Middle frontal gyrus (tissue), 1 donor: Measurements from ENCODE around the gene ATXN2L.
"Not testable (repeated sequence)": the region's sequence is repeated elsewhere in the genome, so short reads cannot be mapped to it uniquely, and the experiment has no call there.

Source experiments
- DNase-seq: peaks from one replicate; pipeline ENCODE4 v3.0.0-alpha.2; 2015; ENCODE audit warnings: low spot score; ENCODE audit errors: extremely low spot score

ATXN2L gene, protein sequence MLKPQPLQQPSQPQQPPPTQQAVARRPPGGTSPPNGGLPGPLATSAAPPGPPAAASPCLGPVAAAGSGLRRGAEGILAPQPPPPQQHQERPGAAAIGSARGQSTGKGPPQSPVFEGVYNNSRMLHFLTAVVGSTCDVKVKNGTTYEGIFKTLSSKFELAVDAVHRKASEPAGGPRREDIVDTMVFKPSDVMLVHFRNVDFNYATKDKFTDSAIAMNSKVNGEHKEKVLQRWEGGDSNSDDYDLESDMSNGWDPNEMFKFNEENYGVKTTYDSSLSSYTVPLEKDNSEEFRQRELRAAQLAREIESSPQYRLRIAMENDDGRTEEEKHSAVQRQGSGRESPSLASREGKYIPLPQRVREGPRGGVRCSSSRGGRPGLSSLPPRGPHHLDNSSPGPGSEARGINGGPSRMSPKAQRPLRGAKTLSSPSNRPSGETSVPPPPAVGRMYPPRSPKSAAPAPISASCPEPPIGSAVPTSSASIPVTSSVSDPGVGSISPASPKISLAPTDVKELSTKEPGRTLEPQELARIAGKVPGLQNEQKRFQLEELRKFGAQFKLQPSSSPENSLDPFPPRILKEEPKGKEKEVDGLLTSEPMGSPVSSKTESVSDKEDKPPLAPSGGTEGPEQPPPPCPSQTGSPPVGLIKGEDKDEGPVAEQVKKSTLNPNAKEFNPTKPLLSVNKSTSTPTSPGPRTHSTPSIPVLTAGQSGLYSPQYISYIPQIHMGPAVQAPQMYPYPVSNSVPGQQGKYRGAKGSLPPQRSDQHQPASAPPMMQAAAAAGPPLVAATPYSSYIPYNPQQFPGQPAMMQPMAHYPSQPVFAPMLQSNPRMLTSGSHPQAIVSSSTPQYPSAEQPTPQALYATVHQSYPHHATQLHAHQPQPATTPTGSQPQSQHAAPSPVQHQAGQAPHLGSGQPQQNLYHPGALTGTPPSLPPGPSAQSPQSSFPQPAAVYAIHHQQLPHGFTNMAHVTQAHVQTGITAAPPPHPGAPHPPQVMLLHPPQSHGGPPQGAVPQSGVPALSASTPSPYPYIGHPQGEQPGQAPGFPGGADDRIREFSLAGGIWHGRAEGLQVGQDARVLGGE

DNA sequence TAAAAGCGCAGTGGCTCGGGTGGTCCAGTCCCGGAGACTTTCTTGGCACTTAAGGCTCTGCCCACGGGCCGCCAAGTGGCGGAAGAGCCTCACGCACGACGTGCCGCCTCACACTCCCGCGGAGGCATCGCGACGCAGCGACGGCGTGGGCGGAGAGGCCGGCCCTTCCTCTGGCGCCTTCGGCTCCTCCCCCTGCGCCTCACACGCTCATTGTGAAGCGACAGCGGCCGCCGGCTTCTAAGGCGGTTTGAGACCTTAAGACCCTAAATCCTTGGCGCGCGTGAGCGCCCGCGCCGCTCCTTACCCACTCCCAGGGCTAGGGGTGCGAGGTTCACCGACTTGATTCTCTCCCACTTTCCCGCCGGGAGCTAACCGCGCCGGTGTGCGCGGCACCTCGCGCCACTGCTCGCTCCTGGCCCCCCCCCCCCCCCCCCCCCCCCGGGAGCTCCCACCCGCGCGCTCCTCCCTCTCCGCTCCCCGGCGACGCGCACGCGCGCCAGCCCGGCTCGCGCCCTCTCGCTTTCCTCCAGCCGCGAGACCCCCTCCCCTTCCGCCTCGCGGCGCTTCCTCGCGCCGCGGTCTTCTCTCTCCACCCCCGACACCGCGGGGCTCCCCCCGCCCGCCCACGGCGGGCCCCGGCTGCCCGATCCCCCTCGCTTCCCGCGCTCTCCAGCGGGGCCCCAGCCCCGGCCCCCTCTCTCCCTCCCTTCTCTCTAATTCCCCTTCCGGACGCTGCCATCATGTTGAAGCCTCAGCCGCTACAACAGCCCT, at the start of gene ATXN2L:
TSS of gene ATXN2L (plus strand) at position 480 of the 771 bp plus-strand sequence. CDS start at position 741, 261 bp downstream.
- DNase-seq = peak; percentile 89

DNA sequence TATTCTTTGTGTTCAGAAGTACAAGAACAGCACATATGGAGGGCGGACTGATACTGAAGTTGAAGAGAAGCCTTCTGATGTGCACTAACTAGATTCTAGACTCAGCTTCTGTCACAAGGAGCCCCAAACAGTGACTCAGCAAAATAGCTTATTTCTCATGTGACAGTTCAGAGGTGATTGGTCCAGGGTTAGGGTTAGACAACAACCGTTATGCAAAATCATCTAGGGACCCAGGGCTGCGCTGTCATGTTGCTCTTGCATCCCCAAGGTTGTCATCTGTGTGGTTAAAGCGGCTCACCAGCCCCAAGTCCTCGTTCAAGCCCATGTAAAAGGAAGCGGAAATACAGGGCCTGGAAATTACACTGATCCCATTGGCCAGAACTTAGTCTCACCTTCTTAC, 41.1 kb upstream of the ATXN2L start:
- not testable (repeated sequence) for DNase-seq

DNA sequence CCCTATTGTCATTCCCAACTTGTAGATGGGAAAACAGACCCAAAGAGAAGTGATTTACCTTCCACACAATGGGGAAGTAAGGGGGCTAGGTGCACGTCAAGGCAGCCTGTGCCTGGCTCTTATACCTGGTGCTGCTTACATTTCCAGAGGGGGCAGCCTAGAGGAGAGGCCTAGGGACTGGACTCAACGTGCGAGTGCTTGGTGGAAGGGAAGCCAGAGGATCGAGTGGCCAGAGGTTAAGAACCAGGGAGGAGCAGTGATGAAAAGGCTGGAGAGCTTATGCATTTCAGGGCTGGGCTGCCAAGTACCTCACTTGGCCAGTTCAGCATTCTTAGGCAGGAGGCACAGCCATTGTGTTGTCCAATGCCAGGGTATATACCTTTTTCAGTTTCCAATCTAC, 40.4 kb upstream of the ATXN2L start:
- not testable (repeated sequence) for DNase-seq

DNA sequence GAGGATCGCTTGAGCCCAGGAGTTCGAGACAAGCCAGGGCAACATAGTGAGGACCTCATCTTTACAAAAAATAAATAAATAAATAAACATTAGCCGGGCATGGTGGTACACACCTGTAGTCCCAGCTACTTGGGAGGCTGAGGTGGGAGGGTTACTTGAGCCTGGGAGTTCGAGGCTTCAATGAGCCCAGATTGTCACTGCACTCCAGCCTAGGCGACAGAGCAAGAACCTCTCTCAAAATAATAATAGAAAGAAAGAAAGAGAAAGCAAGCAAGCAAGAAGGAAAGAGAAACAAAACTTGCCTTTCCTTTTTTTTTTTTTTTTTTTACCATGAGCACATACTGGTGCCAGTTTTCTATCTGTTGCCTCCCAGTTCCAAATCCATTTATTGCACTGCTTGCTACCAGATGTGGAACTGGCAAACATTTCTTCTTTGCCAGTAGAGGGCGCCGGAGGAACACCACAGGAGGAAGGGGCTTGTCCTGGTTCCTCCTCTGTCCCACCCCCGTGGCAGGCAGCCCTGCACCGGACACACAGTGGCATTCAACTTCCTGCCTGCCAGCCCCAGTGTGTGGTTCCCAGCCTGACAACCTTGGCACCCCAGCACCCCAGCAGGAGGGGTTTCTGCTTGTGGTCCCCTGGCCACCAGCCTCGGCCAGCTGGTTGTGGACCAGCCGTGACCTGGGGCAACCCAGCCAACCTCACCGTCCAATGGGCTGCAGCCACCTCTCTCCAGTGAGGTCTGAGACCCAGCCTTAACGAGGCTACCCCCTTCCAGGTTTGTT, 20.4 kb upstream of the ATXN2L start:
- DNase-seq = peak; percentile 56

DNA sequence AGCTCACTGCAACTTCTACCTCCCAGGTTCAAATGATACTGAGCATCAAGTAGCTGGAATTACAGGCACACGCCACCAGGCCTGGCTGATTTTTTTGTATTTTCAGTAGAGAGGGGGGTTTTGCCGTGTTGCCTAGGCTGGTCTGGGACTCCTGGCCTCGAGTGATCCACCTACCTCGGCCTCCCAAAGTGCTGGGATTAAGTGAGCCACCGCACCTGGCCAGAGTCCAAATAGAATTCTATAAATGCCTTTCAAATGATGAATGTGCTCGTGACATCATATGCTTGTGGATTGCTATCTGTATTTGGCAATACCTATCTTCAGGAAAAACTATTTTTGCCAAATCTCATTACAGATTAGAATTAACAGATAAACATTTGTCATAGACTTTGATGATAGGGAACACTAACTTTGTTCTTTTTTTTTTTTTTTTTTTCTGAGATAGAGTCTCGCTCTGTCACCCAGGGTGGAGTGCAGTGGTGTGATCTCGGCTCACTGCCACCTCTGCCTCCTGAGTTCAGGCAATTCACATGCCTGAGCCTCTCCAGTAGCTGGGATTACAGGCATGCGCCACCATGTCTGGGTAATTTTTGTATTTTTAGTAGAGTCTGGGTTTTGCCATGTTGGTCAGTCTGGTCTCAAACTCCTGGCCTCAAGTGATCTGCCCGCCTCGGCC, 15.2 kb upstream of the ATXN2L start:
- not testable (repeated sequence) for DNase-seq

DNA sequence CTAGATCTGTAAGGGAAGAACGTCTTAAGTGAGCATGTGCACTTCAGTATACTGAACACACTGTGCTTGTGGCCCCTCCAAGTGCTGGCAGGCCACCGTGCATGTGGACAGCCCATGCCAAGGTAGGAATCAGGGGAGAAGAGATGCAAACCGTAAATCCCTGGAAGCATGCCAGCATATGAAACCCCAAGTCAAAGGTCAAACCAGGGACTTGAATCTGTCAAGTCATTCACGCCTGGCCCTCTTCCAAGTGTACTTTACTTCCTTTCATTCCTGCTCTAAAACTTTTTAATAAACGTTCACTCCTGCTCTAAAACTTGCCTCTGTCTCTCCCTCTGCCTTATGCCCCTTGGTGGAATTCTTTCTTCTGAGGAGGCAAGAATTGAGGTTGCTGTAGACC, 2.8 kb upstream of the ATXN2L start:
- DNase-seq = no peak

DNA sequence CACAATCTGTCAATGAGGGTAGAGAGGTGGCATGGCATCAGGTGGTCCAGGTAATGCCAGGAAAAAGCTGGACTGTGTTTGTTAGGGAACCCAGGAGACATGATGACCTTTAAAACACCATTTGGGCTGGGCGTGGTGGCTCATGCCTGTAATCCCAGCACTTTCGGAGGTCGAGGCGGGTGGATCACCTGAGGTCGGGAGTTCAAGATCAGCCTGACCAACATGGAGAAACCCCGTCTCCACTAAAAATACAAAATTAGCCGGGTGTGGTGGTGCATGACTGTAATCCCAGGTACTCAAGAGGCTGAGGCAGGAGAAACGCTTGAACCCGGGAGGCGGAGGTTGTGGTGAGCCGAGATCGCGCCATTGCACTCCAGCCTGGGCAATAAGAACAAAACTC, 2.3 kb upstream of the ATXN2L start:
- DNase-seq = not testable (repeated sequence)

DNA sequence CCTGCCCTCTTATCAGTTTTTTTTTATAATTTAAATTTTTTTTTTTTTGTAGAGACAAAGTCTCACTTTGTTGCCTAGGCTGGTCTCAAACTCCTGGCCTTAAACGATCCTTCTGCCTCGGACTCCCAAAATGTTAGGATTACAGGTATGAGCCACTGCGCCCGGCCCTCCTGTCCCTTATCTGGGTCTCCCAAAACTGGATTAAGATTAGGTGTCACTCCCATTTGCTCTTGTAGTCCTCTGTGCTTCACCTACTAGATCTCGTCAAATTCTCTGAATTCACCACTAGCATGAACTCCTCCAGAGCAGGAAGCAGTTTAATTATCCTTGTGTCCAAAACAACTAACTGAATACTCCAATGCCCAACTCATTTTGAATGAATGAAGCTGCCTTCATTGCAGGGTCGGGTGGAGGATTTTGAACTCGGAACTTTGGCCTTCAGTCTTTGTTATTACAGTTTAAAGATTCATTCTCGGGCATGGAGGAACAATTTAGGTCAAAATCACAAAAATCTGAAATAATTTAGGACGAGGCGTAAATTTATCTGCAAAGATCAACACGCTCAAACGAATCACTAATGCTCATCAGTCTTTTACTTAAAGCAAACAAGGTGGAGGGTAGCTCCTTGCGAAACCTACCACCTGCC, 802 bp upstream of the ATXN2L start:
- no peak for DNase-seq

DNA sequence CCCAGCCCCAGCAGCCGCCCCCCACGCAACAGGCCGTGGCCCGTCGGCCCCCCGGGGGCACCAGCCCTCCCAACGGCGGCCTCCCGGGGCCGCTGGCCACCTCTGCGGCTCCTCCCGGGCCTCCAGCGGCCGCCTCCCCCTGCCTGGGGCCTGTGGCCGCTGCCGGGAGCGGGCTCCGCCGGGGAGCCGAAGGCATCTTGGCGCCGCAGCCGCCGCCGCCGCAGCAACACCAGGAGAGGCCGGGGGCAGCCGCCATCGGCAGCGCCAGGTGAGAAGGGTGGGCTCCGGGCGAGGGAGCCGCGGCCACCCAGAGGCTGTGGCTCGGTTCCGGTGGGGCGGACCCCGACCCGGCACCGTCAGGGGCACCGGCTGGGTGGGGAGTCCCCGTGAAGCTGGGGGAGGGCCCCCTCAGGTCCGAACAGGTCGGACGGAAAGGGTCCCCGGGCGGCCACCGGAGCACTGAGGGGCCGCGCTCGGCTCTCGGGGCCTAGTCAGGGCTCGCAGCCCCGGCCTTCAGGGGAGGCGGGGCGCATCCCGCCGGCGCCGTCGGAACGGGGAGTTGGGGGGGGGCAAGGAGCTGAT, 583 bp downstream of the ATXN2L start:
- no peak for DNase-seq

DNA sequence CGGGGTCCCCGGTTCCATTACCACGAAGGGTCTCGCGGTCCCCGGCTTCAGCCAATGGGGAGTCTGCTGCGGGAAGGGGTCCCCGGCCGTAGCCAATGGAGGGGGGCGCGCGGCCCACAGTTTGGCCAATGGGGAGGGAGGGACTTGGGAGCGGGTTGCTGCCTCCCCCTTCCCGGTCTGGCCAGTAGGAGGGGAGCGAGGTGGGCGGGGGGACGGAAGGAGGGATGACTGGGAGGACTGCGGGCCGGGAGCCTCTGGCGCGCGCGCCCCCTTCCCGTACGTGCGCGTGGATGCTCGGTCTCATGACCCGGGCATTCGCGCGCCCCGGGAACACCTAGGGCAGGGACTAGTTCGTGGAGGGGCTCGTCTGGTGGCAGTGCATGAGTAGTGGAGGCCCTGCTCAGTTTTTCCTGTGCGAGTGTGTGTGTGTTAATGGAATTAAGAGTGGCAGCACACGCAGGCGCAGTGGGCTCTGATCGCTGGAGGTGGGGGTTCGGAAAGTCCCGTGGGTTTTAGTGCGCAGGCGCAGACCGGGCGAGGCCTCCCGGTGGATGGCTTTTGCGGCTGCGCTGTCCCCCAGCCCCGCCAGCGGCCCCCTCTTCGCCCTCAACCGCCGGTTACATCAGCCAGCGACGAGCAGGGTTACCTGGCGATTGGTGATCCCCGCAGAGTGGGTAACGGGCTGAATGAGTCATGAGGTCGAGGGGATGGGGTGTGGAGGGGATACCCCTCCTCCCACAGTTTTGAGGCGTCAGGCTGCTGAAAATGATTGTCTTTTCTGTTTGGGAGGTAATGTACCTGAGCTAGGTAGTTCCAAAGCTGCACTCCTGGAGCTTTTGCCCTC, 1.3 kb downstream of the ATXN2L start:
- peak; percentile 75 for DNase-seq

DNA sequence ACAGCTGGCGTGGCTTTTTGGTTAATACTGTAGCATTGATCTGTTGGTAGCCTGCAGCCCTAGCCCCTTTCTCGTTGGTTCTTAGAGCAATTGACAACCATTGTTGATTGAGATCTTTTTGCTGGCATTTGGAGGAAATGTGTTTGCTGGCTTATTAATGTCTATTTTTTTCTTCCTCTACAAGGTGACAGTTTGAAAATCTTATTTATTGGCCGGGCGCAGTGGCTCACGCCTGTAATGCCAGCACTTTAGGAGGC, 1.8 kb downstream of the ATXN2L start:
- no peak for DNase-seq

DNA sequence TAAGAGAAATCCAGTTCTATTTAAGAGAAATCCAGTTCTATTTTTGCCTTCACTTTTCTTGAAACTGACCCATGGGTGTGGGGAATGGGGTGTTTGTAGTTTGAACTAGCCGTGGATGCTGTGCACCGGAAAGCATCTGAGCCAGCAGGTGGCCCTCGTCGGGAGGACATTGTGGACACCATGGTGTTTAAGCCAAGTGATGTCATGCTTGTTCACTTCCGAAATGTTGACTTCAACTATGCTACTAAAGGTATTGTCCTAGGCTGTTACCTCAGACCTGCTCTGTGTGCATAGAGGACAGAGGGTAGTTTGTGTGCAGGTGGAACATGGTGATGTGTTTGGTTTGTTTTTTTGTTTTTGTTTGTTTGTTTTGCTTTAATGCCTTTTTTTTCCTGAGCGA, 3.3 kb downstream of the ATXN2L start:
- DNase-seq = no peak

DNA sequence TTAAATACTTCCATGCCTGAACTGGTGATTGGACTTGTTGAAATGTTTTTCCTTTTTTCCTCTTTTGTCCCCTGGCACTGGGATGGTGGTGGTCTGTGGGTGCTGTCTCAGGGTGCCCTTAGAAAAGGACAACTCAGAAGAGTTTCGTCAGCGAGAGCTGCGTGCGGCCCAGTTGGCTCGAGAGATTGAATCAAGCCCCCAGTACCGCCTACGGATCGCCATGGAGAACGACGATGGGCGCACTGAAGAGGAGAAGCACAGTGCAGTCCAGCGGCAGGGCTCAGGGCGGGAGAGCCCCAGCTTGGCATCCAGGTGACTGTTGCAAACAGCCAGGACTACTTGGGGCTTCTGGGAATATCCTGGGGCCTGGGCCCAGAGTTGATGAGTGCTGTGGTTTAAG, 6.9 kb downstream of the ATXN2L start:
- no peak for DNase-seq

DNA sequence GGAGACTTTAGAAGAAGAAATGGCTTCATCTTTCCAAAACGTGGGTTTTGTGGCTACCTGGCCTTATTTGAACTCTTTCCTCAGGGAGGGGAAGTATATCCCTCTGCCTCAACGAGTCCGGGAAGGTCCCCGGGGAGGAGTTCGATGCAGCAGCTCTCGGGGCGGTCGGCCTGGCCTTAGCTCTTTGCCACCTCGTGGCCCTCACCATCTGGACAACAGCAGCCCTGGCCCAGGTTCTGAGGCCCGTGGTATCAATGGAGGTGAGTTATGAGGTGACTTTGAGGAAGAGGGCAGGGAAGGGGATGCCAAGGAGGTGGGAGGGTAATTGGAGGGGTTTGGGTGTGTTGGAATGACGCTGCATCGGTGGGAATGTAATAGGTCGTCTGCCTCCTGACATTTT, 7.7 kb downstream of the ATXN2L start:
- no peak for DNase-seq

DNA sequence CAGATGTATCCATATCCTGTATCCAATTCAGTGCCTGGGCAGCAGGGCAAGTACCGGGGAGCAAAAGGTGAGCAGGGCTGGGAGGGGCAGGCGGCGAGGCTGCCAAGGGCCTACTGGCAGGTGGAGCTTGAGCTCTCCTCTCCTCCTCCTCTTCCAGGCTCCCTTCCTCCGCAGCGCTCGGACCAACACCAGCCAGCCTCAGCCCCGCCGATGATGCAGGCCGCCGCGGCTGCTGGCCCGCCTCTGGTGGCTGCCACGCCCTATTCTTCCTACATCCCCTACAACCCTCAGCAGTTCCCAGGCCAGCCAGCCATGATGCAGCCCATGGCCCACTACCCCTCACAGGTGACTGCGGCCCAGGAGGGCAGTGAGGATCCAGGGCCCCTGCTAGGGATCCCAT, 11.6 kb downstream of the ATXN2L start:
- no peak for DNase-seq

DNA sequence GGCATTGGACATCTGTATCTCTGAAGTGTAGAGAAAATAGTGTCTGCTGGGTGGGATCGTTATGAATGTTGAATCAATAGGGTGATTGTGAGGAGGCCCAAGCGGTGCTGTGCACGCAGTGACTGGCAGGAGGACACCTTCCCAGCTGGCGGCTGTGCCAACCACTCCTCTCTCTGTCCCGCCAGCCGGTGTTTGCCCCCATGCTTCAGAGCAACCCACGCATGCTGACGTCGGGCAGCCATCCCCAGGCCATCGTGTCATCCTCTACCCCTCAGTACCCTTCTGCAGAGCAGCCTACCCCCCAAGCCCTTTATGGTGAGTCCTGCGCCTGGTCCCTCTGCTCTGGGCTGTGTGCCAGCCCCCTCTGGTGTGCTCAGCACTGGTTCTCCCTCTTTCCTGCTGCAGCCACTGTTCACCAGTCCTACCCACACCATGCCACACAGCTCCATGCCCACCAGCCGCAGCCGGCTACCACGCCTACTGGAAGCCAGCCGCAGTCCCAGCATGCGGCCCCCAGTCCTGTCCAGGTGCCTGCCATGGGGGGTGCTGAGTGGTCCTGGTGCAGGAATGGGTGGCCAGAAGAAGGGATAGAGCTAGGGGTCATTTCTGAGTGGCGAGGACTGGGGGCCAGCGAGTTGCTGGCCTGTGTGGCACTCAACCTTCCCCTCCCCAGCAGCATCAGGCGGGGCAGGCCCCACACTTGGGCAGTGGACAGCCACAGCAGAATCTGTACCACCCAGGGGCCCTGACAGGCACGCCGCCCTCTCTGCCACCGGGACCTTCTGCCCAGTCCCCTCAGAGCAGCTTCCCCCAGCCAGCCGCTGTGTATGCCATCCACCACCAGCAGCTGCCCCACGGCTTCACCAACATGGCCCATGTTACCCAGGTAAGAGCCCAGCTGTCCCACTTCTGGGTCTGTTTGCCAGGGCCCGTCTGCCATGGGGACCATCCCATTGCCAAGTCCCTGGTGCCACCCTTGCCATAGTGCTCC, 12.4 kb downstream of the ATXN2L start:
- no peak for DNase-seq
